ENCODE measurements around the gene GPRC5C.
"Not testable (repeated sequence)": the region's sequence is repeated elsewhere in the genome, so short reads cannot be mapped to it uniquely, and the experiment has no call there.

GPRC5C gene

GRCh38 chr17:74472890-74473289 lies 41.0 kb downstream of the GPRC5C start:
- no peak for DNase-seq (ENCODE audit: low read depth in 3 of 3)

- no peak for DNase-seq (ENCODE audit: low read depth in 3 of 3)
Observed at GRCh38 chr17:74473294-74473693, 41.4 kb downstream of the GPRC5C start.

GRCh38 chr17:74474043-74474792 lies 42.3 kb downstream of the GPRC5C start:
- no peak for DNase-seq (ENCODE audit: low read depth in 3 of 3)

GRCh38 chr17:74475189-74475588 lies 43.3 kb downstream of the GPRC5C start:
- DNase-seq (ENCODE audit: low read depth in 3 of 3) = no peak

- no peak for DNase-seq (ENCODE audit: low read depth in 3 of 3)
Observed at GRCh38 chr17:74477411-74477810, 45.5 kb downstream of the GPRC5C start.

- peak in 1 of 3 experiments; percentile 37 for DNase-seq (ENCODE audit: low read depth in 3 of 3)
Observed at GRCh38 chr17:74478420-74479100, 46.7 kb downstream of the GPRC5C start.

GRCh38 chr17:74480290-74480689 lies 48.4 kb downstream of the GPRC5C start:
- DNase-seq (ENCODE audit: low read depth in 3 of 3) = no peak

GRCh38 chr17:74481621-74482020 lies 49.7 kb downstream of the GPRC5C start:
- no peak for DNase-seq (ENCODE audit: low read depth in 3 of 3)

- DNase-seq (ENCODE audit: low read depth in 3 of 3) = no peak
Observed at GRCh38 chr17:74484066-74484465, 52.2 kb downstream of the GPRC5C start.

- no peak for DNase-seq (ENCODE audit: low read depth in 3 of 3)
Observed at GRCh38 chr17:74485022-74485743, 53.3 kb downstream of the GPRC5C start.

- DNase-seq (ENCODE audit: low read depth in 3 of 3) = no peak
Observed at GRCh38 chr17:74485841-74486240, 54.0 kb downstream of the GPRC5C start.

GRCh38 chr17:74488276-74488675 lies 56.4 kb downstream of the GPRC5C start:
- not testable (repeated sequence) for DNase-seq (ENCODE audit: low read depth in 3 of 3)

GRCh38 chr17:74490716-74491115 lies 58.8 kb downstream of the GPRC5C start:
- no peak for DNase-seq (ENCODE audit: low read depth in 3 of 3)

- DNase-seq (ENCODE audit: low read depth in 3 of 3) = no peak
Observed at GRCh38 chr17:74491626-74492025, 59.7 kb downstream of the GPRC5C start.

GRCh38 chr17:74493331-74493833 lies 61.5 kb downstream of the GPRC5C start:
- DNase-seq (ENCODE audit: low read depth in 3 of 3) = peak; percentile 33 to 63 (median 37)
